ENCODE results near the gene KRT39. TPM values are rescaled to one million over a fixed set of nuclear protein-coding genes. Genes with fewer than 3 reads are reported as not detected.

The KRT39 gene
- total RNA-seq, 1 experiment from 2014 or later = not detected

GRCh38 chr17:40951011-40951622 is 15.6 kb downstream of the KRT39 start:
- DNase-seq (ENCODE audit: low spot score) = peak; percentile 42
- no peak overlapping the region for H3K27ac ChIP-seq (ENCODE audit: low read depth, low read length, poor library complexity, severe bottlenecking)
- H3K4me3 ChIP-seq (ENCODE audit: low read depth, low read length, poor library complexity, severe bottlenecking) = no peak overlapping the region
- no peaks in the 10 kb centered on the region for H3K36me3 ChIP-seq (ENCODE audit: insufficient read depth, low read length, poor library complexity, severe bottlenecking)
- intact Hi-C loops (cut with micrococcal nuclease; ENCODE audit: unreplicated experiment) = no loop called here
- no peak for TF ChIP-seq EZH2 (IDR thresholded peaks at IDR 0.05; ENCODE audit: borderline replicate concordance, low read depth, low read length, poor library complexity, severe bottlenecking)
- no peak for TF ChIP-seq CTCF (conservative IDR thresholded peaks at IDR 0.05; ENCODE audit: low read depth, low read length)
- peaks cover 15% of the 10 kb centered on the region for H3K4me1 ChIP-seq (ENCODE audit: insufficient read depth, low read length, poor library complexity, severe bottlenecking)
- H3K27me3 ChIP-seq (replicated peaks; ENCODE audit: insufficient read depth, low read depth, low read length, poor library complexity) = no peaks in the 10 kb centered on the region
- H3K9me3 ChIP-seq (ENCODE audit: low read depth, low read length, poor library complexity, severe bottlenecking) = no peaks in the 10 kb centered on the region
- ChIA-PET POLR2A (ENCODE audit: low non-redundant PET) (no interaction called here), CTCF (no interaction called here)
- BruUV-seq (replicated peaks) = no TSS peak

GRCh38 chr17:40950176-40950575 is 16.6 kb downstream of the KRT39 start:
- peaks cover 15% of the 10 kb centered on the region for H3K4me1 ChIP-seq (ENCODE audit: insufficient read depth, low read length, poor library complexity, severe bottlenecking)
- BruUV-seq (replicated peaks) = no TSS peak
- intact Hi-C loops (cut with micrococcal nuclease; ENCODE audit: unreplicated experiment) = no loop called here
- H3K4me3 ChIP-seq (ENCODE audit: low read depth, low read length, poor library complexity, severe bottlenecking) = no peak overlapping the region
- ChIA-PET CTCF (no interaction called here), POLR2A (ENCODE audit: low non-redundant PET) (no interaction called here)
- H3K9me3 ChIP-seq (ENCODE audit: low read depth, low read length, poor library complexity, severe bottlenecking) = no peaks in the 10 kb centered on the region
- no peak for TF ChIP-seq EZH2 (IDR thresholded peaks at IDR 0.05; ENCODE audit: borderline replicate concordance, low read depth, low read length, poor library complexity, severe bottlenecking)
- no peak for TF ChIP-seq CTCF (conservative IDR thresholded peaks at IDR 0.05; ENCODE audit: low read depth, low read length)
- H3K27me3 ChIP-seq (replicated peaks; ENCODE audit: insufficient read depth, low read depth, low read length, poor library complexity) = no peaks in the 10 kb centered on the region
- no peak for DNase-seq (ENCODE audit: low spot score)
- no peak overlapping the region for H3K27ac ChIP-seq (ENCODE audit: low read depth, low read length, poor library complexity, severe bottlenecking)
- no peaks in the 10 kb centered on the region for H3K36me3 ChIP-seq (ENCODE audit: insufficient read depth, low read length, poor library complexity, severe bottlenecking)

GRCh38 chr17:40949418-40949817 is 17.3 kb downstream of the KRT39 start:
- H3K9me3 ChIP-seq (ENCODE audit: low read depth, low read length, poor library complexity, severe bottlenecking) = no peaks in the 10 kb centered on the region
- ChIA-PET CTCF (no interaction called here), POLR2A (ENCODE audit: low non-redundant PET) (no interaction called here)
- BruUV-seq (replicated peaks) = no TSS peak
- H3K36me3 ChIP-seq (ENCODE audit: insufficient read depth, low read length, poor library complexity, severe bottlenecking) = no peaks in the 10 kb centered on the region
- H3K4me3 ChIP-seq (ENCODE audit: low read depth, low read length, poor library complexity, severe bottlenecking) = no peak overlapping the region
- DNase-seq (ENCODE audit: low spot score) = no peak
- no peak overlapping the region for H3K27ac ChIP-seq (ENCODE audit: low read depth, low read length, poor library complexity, severe bottlenecking)
- intact Hi-C loops (cut with micrococcal nuclease; ENCODE audit: unreplicated experiment) = no loop called here
- H3K4me1 ChIP-seq (ENCODE audit: insufficient read depth, low read length, poor library complexity, severe bottlenecking) = peaks cover 15% of the 10 kb centered on the region
- H3K27me3 ChIP-seq (replicated peaks; ENCODE audit: insufficient read depth, low read depth, low read length, poor library complexity) = no peaks in the 10 kb centered on the region
- TF ChIP-seq CTCF (conservative IDR thresholded peaks at IDR 0.05; ENCODE audit: low read depth, low read length) (no peak), EZH2 (IDR thresholded peaks at IDR 0.05; ENCODE audit: borderline replicate concordance, low read depth, low read length, poor library complexity, severe bottlenecking) (no peak)

Measured in A673 (cell line).